ENCODE data around the gene LRRC47. TPM values are rescaled to one million over a fixed set of nuclear protein-coding genes. Genes with fewer than 3 reads are reported as not detected.
A peak's percentile ranks its signal among the peaks of the same experiment; 100 is the strongest.

The LRRC47 gene
- total and polyA plus RNA-seq, 2 of the 13 experiments (the other 11 are each of a cell fraction or from before 2014, with no cell fraction given) = 18.3 to 52.5 TPM

DNA sequence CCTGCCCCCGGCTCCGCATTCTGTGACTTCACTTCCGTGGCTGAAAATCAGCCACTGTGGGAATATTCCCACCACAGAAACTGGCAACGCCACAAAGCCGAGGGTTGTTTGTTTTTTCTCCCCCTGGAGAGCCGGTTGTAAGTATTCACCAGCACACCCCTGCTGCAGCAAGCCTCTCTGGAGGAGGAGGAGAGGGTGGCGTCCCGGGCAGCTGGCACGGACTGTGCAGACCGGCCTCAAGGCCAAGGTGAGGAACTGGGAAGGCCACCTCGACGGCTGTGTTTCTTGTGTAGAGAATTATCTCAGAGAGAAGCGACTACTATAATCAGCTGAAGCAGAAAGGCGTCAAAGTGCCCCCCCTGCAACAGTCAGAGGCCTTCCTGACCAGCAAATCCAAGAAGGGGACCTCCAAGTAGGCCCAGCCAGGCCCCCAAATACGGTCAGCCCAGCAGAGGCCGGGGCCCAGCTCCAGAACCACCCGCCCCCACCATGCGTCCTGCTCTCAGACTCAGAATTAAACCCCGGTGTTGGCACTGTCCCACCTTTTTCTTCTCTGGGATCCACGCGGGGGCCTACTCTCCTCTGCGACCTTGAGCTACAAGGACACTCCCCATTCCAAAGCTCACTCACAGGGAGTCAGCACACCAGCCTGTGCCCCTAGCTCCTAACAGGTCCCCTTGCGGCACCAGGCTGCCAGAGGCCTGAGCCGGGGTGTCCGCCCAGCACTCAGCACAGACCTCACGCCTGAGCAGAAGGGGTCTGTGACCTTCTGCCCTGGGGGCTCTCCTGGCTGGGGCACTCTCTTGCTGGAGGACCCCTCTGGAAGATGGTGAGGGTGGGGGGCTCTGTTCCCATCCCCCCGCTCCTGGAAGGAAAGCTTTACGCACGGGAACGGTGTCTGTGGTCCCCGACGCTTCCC is 24.9 kb downstream of the LRRC47 start (continued):
- TF ChIP-seq, protein P1, sequence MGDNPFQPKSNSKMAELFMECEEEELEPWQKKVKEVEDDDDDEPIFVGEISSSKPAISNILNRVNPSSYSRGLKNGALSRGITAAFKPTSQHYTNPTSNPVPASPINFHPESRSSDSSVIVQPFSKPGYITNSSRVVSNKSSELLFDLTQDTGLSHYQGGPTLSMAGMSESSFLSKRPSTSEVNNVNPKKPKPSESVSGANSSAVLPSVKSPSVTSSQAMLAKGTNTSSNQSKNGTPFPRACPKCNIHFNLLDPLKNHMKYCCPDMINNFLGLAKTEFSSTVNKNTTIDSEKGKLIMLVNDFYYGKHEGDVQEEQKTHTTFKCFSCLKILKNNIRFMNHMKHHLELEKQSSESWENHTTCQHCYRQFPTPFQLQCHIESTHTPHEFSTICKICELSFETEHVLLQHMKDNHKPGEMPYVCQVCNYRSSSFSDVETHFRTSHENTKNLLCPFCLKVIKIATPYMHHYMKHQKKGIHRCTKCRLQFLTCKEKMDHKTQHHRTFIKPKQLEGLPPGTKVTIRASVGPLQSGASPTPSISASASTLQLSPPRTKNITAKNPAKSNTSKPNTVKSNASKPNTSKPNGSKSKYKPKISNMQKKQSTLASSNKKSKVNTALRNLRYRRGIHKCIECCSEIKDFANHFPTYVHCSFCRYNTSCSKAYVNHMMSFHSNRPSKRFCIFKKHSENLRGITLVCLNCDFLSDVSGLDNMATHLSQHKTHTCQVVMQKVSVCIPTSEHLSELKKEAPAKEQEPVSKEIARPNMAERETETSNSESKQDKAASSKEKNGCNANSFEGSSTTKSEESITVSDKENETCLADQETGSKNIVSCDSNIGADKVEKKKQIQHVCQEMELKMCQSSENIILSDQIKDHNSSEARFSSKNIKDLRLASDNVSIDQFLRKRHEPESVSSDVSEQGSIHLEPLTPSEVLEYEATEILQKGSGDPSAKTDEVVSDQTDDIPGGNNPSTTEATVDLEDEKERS (CRISPR knock-in tag; IDR thresholded peaks at IDR 0.05) = no peak
- no peak for TF ChIP-seq ZMYM3 (CRISPR knock-in tag; IDR thresholded peaks at IDR 0.05)
- TF ChIP-seq, protein P2, sequence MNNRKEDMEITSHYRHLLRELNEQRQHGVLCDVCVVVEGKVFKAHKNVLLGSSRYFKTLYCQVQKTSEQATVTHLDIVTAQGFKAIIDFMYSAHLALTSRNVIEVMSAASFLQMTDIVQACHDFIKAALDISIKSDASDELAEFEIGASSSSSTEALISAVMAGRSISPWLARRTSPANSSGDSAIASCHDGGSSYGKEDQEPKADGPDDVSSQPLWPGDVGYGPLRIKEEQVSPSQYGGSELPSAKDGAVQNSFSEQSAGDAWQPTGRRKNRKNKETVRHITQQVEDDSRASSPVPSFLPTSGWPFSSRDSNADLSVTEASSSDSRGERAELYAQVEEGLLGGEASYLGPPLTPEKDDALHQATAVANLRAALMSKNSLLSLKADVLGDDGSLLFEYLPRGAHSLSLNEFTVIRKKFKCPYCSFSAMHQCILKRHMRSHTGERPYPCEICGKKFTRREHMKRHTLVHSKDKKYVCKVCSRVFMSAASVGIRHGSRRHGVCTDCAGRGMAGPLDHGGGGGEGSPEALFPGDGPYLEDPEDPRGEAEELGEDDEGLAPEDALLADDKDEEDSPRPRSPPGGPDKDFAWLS (CRISPR knock-in tag; IDR thresholded peaks at IDR 0.05; ENCODE audit: borderline replicate concordance) = 0 out of 2 replicates have a peak, but pooled peaks have one; percentile 13
- TF ChIP-seq, protein P3, sequence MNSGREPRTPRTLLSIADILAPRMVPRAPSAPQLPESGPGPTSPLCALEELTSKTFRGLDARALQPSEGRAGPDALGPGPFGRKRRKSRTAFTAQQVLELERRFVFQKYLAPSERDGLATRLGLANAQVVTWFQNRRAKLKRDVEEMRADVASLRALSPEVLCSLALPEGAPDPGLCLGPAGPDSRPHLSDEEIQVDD (CRISPR knock-in tag; IDR thresholded peaks at IDR 0.05; ENCODE audit: borderline replicate concordance) = no peak
- TF ChIP-seq KLF6 (CRISPR knock-in tag; IDR thresholded peaks at IDR 0.05) = 0 out of 2 replicates have a peak, but pooled peaks have one; percentile 21
- no peak for TF ChIP-seq ZKSCAN5 (CRISPR knock-in tag; IDR thresholded peaks at IDR 0.05)
- TF ChIP-seq YEATS2 (CRISPR knock-in tag; IDR thresholded peaks at IDR 0.05; ENCODE audit: borderline replicate concordance) = no peak
- peak; percentile 35; the same call in 1 of the 2 replicates for TF ChIP-seq PITX1 (CRISPR knock-in tag; IDR thresholded peaks at IDR 0.05)
- TF ChIP-seq TBL1XR1 (IDR thresholded peaks at IDR 0.05; ENCODE audit: borderline replicate concordance, low read length, partially characterized antibody) = no peak
- TF ChIP-seq JUN (CRISPR knock-in tag; IDR thresholded peaks at IDR 0.05) = 0 out of 2 replicates have a peak, but pooled peaks have one; percentile 27
- TF ChIP-seq TBX2 (CRISPR knock-in tag; IDR thresholded peaks at IDR 0.05; ENCODE audit: borderline replicate concordance) = peak; percentile 81
- no peak for TF ChIP-seq SOX5 (CRISPR knock-in tag; IDR thresholded peaks at IDR 0.05; ENCODE audit: borderline replicate concordance)
- no peak for TF ChIP-seq ZNF879 (CRISPR knock-in tag; IDR thresholded peaks at IDR 0.05)
- TF ChIP-seq HMG20A (CRISPR knock-in tag; IDR thresholded peaks at IDR 0.05; ENCODE audit: borderline replicate concordance) = no peak
- TF ChIP-seq ZNF446 (CRISPR knock-in tag; IDR thresholded peaks at IDR 0.05) = no peak
- TF ChIP-seq ZNF382 (CRISPR knock-in tag; IDR thresholded peaks at IDR 0.05; ENCODE audit: borderline replicate concordance) = no peak
- TF ChIP-seq SALL1 (CRISPR knock-in tag; IDR thresholded peaks at IDR 0.05) = peak; percentile 63; the same call in 1 of the 2 replicates
- TF ChIP-seq FOXC1 (CRISPR knock-in tag; IDR thresholded peaks at IDR 0.05; ENCODE audit: borderline replicate concordance) = peak; percentile 37; the same call in 1 of the 2 replicates
- TF ChIP-seq HNF4A (CRISPR knock-in tag; IDR thresholded peaks at IDR 0.05) = peak; percentile 87
- no peak for TF ChIP-seq CBX1 (IDR thresholded peaks at IDR 0.05; ENCODE audit: low read depth)
- no peak for TF ChIP-seq ETV5 (CRISPR knock-in tag; IDR thresholded peaks at IDR 0.05; ENCODE audit: borderline replicate concordance)
- peak; percentile 65 for TF ChIP-seq PHF8 (CRISPR knock-in tag; IDR thresholded peaks at IDR 0.05)
- TF ChIP-seq KDM6A (CRISPR knock-in tag; IDR thresholded peaks at IDR 0.05; ENCODE audit: low read depth) = peak; percentile 45; the same call in 1 of the 2 replicates
